Neuron (in vitro differentiated cells): ENCODE data around the gene SDK1.

Experiments used
- H2AFZ ChIP-seq: one replicate; pipeline ENCODE4 v1.6.1; 2013; ENCODE audit warnings: low read depth, mild to moderate bottlenecking, inconsistent platforms, low read length, moderate library complexity
- H3K27me3 ChIP-seq: one replicate; pipeline ENCODE4 v1.6.1; 2013; ENCODE audit warnings: low read length; ENCODE audit not compliant: insufficient read depth
- H3K36me3 ChIP-seq: one replicate; pipeline ENCODE4 v1.6.1; 2013; ENCODE audit warnings: low read length; ENCODE audit not compliant: insufficient read depth
- H3K4me1 ChIP-seq: one replicate; pipeline ENCODE4 v1.6.1; 2013; ENCODE audit warnings: low read length; ENCODE audit not compliant: insufficient read depth
- H3K4me3 ChIP-seq: 2 replicates; pipeline ENCODE4 v1.5.1; 2013; ENCODE audit warnings: mild to moderate bottlenecking, low read length, moderate library complexity
- H3K9me3 ChIP-seq: one replicate; pipeline ENCODE4 v1.6.1; 2013; ENCODE audit warnings: low read length

SDK1 gene

GRCh38 chr7:3589752-3590151 is 288.7 kb downstream of the SDK1 start:
- no peaks in the 10 kb centered on the region for H3K9me3 ChIP-seq
- H3K4me3 ChIP-seq, result no peak overlapping the region
- H2AFZ ChIP-seq, result no peak overlapping the region
- no peaks in the 10 kb centered on the region for H3K27me3 ChIP-seq
- H3K36me3 ChIP-seq, result no peaks in the 10 kb centered on the region
- peaks cover 10% of the 10 kb centered on the region for H3K4me1 ChIP-seq

GRCh38 chr7:3591219-3591618 is 290.2 kb downstream of the SDK1 start:
- Histone ChIP-seq H3K9me3 (no peaks in the 10 kb centered on the region), H3K4me3 (no peak overlapping the region), H3K27me3 (no peaks in the 10 kb centered on the region), H3K36me3 (no peaks in the 10 kb centered on the region), H3K4me1 (peaks cover 10% of the 10 kb centered on the region), H2AFZ (no peak overlapping the region)

GRCh38 chr7:3591944-3592343 is 290.9 kb downstream of the SDK1 start:
- no peak overlapping the region for H3K4me3 ChIP-seq
- H3K27me3 ChIP-seq, result no peaks in the 10 kb centered on the region
- no peak overlapping the region for H2AFZ ChIP-seq
- H3K36me3 ChIP-seq, result no peaks in the 10 kb centered on the region
- H3K9me3 ChIP-seq, result no peaks in the 10 kb centered on the region
- H3K4me1 ChIP-seq, result peaks cover 10% of the 10 kb centered on the region

- Histone ChIP-seq H3K27me3 (no peaks in the 10 kb centered on the region), H3K4me1 (peaks cover 10% of the 10 kb centered on the region), H3K36me3 (no peaks in the 10 kb centered on the region), H3K9me3 (no peaks in the 10 kb centered on the region), H2AFZ (no peak overlapping the region), H3K4me3 (no peak overlapping the region)
Observed at GRCh38 chr7:3592401-3593134, 291.5 kb downstream of the SDK1 start.

GRCh38 chr7:3594901-3595300 is 293.8 kb downstream of the SDK1 start:
- no peaks in the 10 kb centered on the region for H3K27me3 ChIP-seq
- H3K36me3 ChIP-seq, result no peaks in the 10 kb centered on the region
- no peak overlapping the region for H2AFZ ChIP-seq
- H3K4me1 ChIP-seq, result peaks cover 10% of the 10 kb centered on the region
- no peaks in the 10 kb centered on the region for H3K9me3 ChIP-seq
- no peak overlapping the region for H3K4me3 ChIP-seq

- H2AFZ ChIP-seq, result no peak overlapping the region
- no peaks in the 10 kb centered on the region for H3K9me3 ChIP-seq
- no peaks in the 10 kb centered on the region for H3K27me3 ChIP-seq
- H3K4me3 ChIP-seq, result no peak overlapping the region
- H3K36me3 ChIP-seq, result no peaks in the 10 kb centered on the region
- H3K4me1 ChIP-seq, result no peaks in the 10 kb centered on the region
Observed at GRCh38 chr7:3598854-3599253, 297.8 kb downstream of the SDK1 start.

- Histone ChIP-seq H3K4me1 (no peaks in the 10 kb centered on the region), H2AFZ (no peak overlapping the region), H3K36me3 (no peaks in the 10 kb centered on the region), H3K4me3 (no peak overlapping the region), H3K27me3 (no peaks in the 10 kb centered on the region), H3K9me3 (no peaks in the 10 kb centered on the region)
Observed at GRCh38 chr7:3605222-3605621, 304.2 kb downstream of the SDK1 start.

- H3K36me3 ChIP-seq, result no peaks in the 10 kb centered on the region
- no peaks in the 10 kb centered on the region for H3K27me3 ChIP-seq
- H3K4me3 ChIP-seq, result no peak overlapping the region
- H3K9me3 ChIP-seq, result no peaks in the 10 kb centered on the region
- no peak overlapping the region for H2AFZ ChIP-seq
- H3K4me1 ChIP-seq, result no peaks in the 10 kb centered on the region
Observed at GRCh38 chr7:3606436-3606835, 305.4 kb downstream of the SDK1 start.

- Histone ChIP-seq H3K4me1 (no peaks in the 10 kb centered on the region), H2AFZ (no peak overlapping the region), H3K4me3 (no peak overlapping the region), H3K36me3 (no peaks in the 10 kb centered on the region), H3K27me3 (no peaks in the 10 kb centered on the region), H3K9me3 (no peaks in the 10 kb centered on the region)
Observed at GRCh38 chr7:3607847-3608246, 306.8 kb downstream of the SDK1 start.

GRCh38 chr7:3616306-3616705 is 315.3 kb downstream of the SDK1 start:
- Histone ChIP-seq H3K36me3 (no peaks in the 10 kb centered on the region), H3K4me1 (no peaks in the 10 kb centered on the region), H3K4me3 (no peak overlapping the region), H3K9me3 (peaks cover 3% of the 10 kb centered on the region), H2AFZ (no peak overlapping the region), H3K27me3 (no peaks in the 10 kb centered on the region)

- Histone ChIP-seq H3K36me3 (peaks cover 4% of the 10 kb centered on the region), H3K27me3 (no peaks in the 10 kb centered on the region), H3K9me3 (peaks cover 6% of the 10 kb centered on the region), H3K4me1 (no peaks in the 10 kb centered on the region), H2AFZ (no peak overlapping the region), H3K4me3 (no peak overlapping the region)
Observed at GRCh38 chr7:3630081-3630480, 329.0 kb downstream of the SDK1 start.

GRCh38 chr7:3634396-3634795 is 333.3 kb downstream of the SDK1 start:
- Histone ChIP-seq H3K4me3 (no peak overlapping the region), H3K36me3 (peaks cover 9% of the 10 kb centered on the region), H2AFZ (no peak overlapping the region), H3K9me3 (peaks cover 5% of the 10 kb centered on the region), H3K4me1 (no peaks in the 10 kb centered on the region), H3K27me3 (no peaks in the 10 kb centered on the region)

- no peak overlapping the region for H3K4me3 ChIP-seq
- H3K9me3 ChIP-seq, result peaks cover 2% of the 10 kb centered on the region
- H2AFZ ChIP-seq, result no peak overlapping the region
- H3K4me1 ChIP-seq, result no peaks in the 10 kb centered on the region
- no peaks in the 10 kb centered on the region for H3K27me3 ChIP-seq
- H3K36me3 ChIP-seq, result peaks cover 9% of the 10 kb centered on the region
Observed at GRCh38 chr7:3636131-3636860, 335.2 kb downstream of the SDK1 start.
